KBM-7 (cell line): ENCODE results near the gene ACSS1.

ENCODE experiments used
- DNase-seq: peaks from one replicate; pipeline ENCODE4 v3.0.0-alpha.2; 2015
- in situ Hi-C: fragments of 300-500 bp; cut with MboI; formaldehyde crosslinking; loops from 2 replicates; pipeline ENCODE4 v1.14.3; 2020; ENCODE audit warnings: low sequenced_read_pairs, low pct_unique_long_range_greater_than_20kb, mixed read lengths

The ACSS1 gene

DNA sequence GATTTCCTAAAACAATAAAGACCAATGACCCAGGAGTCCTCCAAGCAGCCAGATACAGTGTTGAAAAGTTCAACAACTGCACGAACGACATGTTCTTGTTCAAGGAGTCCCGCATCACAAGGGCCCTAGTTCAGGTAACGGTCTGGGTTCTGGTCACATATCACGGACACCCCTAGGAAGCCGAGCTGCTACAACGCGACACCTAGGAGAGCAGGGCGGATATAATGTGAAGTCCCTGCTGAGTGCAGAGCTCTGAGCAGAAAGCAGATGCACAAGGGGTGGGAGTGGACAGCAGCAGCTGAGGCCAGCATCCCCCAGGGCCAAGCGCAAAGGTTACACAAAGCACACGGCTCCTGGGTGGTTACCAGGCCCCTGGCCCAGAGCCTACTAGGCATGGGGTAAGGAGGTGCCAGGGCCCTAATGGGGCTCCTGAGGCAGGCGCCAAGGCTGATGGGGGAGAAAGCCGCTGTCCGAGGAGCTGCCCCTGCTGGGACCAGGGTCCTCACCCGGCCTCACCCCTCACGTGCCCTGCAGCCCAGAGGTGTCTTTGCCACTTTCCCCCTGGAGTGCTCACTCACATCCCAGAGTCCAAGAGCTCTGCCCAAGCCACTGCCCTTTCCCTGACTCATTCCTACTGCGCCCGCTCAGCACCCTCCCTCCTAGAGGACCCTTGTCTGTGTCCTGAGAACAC lies 100.5 kb downstream of the ACSS1 start:
- no peak for DNase-seq
- in situ Hi-C loops = no loop called here
